MM.1S (cell line): ENCODE measurements around the gene VKORC1.

Experiments used
- DNase-seq: peaks from one replicate; pipeline ENCODE4 v3.0.0-alpha.2; 2015
- H2AFZ ChIP-seq: fragments of 300-600 bp; sonication (generic); 2 replicates; pipeline ENCODE4 v1.6.0; 2016; ENCODE audit warnings: antibody characterized with exemption, low read length
- H3F3A ChIP-seq: fragments of 300-600 bp; sonication (generic); 2 replicates; pipeline ENCODE4 v1.6.1; 2016; ENCODE audit warnings: mild to moderate bottlenecking, antibody characterized with exemption, low read length, moderate library complexity, mixed read lengths; ENCODE audit not compliant: insufficient read depth
- H3K27ac ChIP-seq: fragments of 300-600 bp; sonication (generic); 2 replicates; pipeline ENCODE4 v1.5.1; 2016; ENCODE audit warnings: mild to moderate bottlenecking, low read length
- H3K27me3 ChIP-seq: fragments of 300-600 bp; sonication (generic); replicated peaks from 2 replicates; pipeline ENCODE4 v1.6.0; 2016; ENCODE audit warnings: low read length; ENCODE audit not compliant: insufficient read depth
- H3K36me3 ChIP-seq: fragments of 300-600 bp; sonication (generic); replicated peaks from 2 replicates; pipeline ENCODE4 v1.6.1; 2016; ENCODE audit warnings: mild to moderate bottlenecking, low read length, mixed read lengths; ENCODE audit not compliant: insufficient read depth
- H3K4me1 ChIP-seq: fragments of 300-600 bp; sonication (generic); 2 replicates; pipeline ENCODE4 v1.6.1; 2016; ENCODE audit warnings: low read length, mixed read lengths
- H3K4me2 ChIP-seq: fragments of 300-600 bp; sonication (generic); 2 replicates; pipeline ENCODE4 v1.6.0; 2016; ENCODE audit warnings: low read depth, low read length
- H3K4me3 ChIP-seq: fragments of 300-600 bp; sonication (generic); 2 replicates; pipeline ENCODE4 v1.5.1; 2016; ENCODE audit warnings: low read length, mixed read lengths
- H3K79me2 ChIP-seq: fragments of 300-600 bp; sonication (generic); 2 replicates; pipeline ENCODE4 v1.6.1; 2016; ENCODE audit warnings: mixed run types, low read length, mixed read lengths
- H3K9ac ChIP-seq: fragments of 300-600 bp; sonication (generic); 2 replicates; pipeline ENCODE4 v1.6.1; 2016; ENCODE audit warnings: low read length, mixed read lengths
- H3K9me2 ChIP-seq: fragments of 300-600 bp; sonication (generic); replicated peaks from 2 replicates; pipeline ENCODE4 v1.6.1; 2016; ENCODE audit warnings: mild to moderate bottlenecking, low read length, mixed read lengths; ENCODE audit not compliant: insufficient read depth
- H3K9me3 ChIP-seq: fragments of 300-600 bp; sonication (generic); replicated peaks from 2 replicates; pipeline ENCODE4 v1.6.1; 2016; ENCODE audit warnings: mild to moderate bottlenecking, low read length, mixed read lengths; ENCODE audit not compliant: insufficient read depth
- H4K20me1 ChIP-seq: fragments of 300-600 bp; sonication (generic); 2 replicates; pipeline ENCODE4 v1.6.1; 2016; ENCODE audit warnings: mild to moderate bottlenecking, low read length, moderate library complexity, mixed read lengths; ENCODE audit not compliant: insufficient read depth
- CTCF ChIP-seq: fragments of 300-600 bp; sonication (generic); IDR thresholded peaks from 2 replicates; pipeline ENCODE4 v1.5.1; 2016; ENCODE audit warnings: antibody characterized with exemption, low read length, mixed read lengths
- EZH2 ChIP-seq: fragments of 300-600 bp; sonication (generic); optimal IDR thresholded peaks from 2 replicates; pipeline ENCODE3; 2017; ENCODE audit warnings: low read depth, mild to moderate bottlenecking, antibody characterized with exemption, low read length, mixed read lengths
- EZH2phosphoT487 ChIP-seq: fragments of 300-600 bp; sonication (generic); IDR thresholded peaks from 2 replicates; pipeline ENCODE4 v1.6.1; 2018; ENCODE audit warnings: antibody characterized with exemption, low read length

VKORC1 gene

GRCh38 chr16:31112711-31113110 lies 18.1 kb upstream of the VKORC1 start:
- Histone ChIP-seq H3K9me3 (no peaks in the 10 kb centered on the region), H3K9me2 (no peaks in the 10 kb centered on the region), H3K36me3 (no peaks in the 10 kb centered on the region), H3K4me1 (no peaks in the 10 kb centered on the region), H3K79me2 (peaks cover 22% of the 10 kb centered on the region), H3K27me3 (no peaks in the 10 kb centered on the region), H4K20me1 (no peaks in the 10 kb centered on the region), H3K4me3 (no peak overlapping the region), H3K4me2 (no peak overlapping the region), H3F3A (peaks cover 4% of the 10 kb centered on the region), H2AFZ (no peak overlapping the region), H3K27ac (no peak overlapping the region), H3K9ac (no peak overlapping the region)
- TF ChIP-seq EZH2phosphoT487 (no peak), EZH2 (no peak), CTCF (no peak)
- DNase-seq: no peak

GRCh38 chr16:31111881-31112466 lies 17.4 kb upstream of the VKORC1 start:
- TF ChIP-seq CTCF: no peak
- no peak for TF ChIP-seq EZH2
- no peak for TF ChIP-seq EZH2phosphoT487
- Histone ChIP-seq H2AFZ (no peak overlapping the region), H3K4me2 (no peak overlapping the region), H3K9ac (no peak overlapping the region), H3K9me2 (no peaks in the 10 kb centered on the region), H3K36me3 (no peaks in the 10 kb centered on the region), H3K27ac (no peak overlapping the region), H4K20me1 (no peaks in the 10 kb centered on the region), H3F3A (peaks cover 12% of the 10 kb centered on the region), H3K79me2 (peaks cover 22% of the 10 kb centered on the region), H3K4me3 (no peak overlapping the region), H3K27me3 (no peaks in the 10 kb centered on the region), H3K9me3 (no peaks in the 10 kb centered on the region), H3K4me1 (0 out of 2 replicates have a peak, but pooled peaks cover 5% of the 10 kb centered on the region)
- DNase-seq: no peak

GRCh38 chr16:31110106-31111034 lies 15.8 kb upstream of the VKORC1 start:
- no peak for DNase-seq
- Histone ChIP-seq H3K27ac (no peak overlapping the region), H3K4me1 (0 out of 2 replicates have a peak, but pooled peaks cover 11% of the 10 kb centered on the region), H3F3A (peaks cover 17% of the 10 kb centered on the region), H3K27me3 (no peaks in the 10 kb centered on the region), H3K36me3 (no peaks in the 10 kb centered on the region), H3K9ac (no peak overlapping the region), H3K9me3 (no peaks in the 10 kb centered on the region), H3K4me3 (no peak overlapping the region), H3K4me2 (no peak overlapping the region), H3K79me2 (peaks cover 19% of the 10 kb centered on the region), H2AFZ (no peak overlapping the region), H4K20me1 (no peaks in the 10 kb centered on the region), H3K9me2 (no peaks in the 10 kb centered on the region)
- no peak for TF ChIP-seq EZH2
- no peak for TF ChIP-seq CTCF
- no peak for TF ChIP-seq EZH2phosphoT487
